Right renal cortex interstitium (tissue), 3 donors: ENCODE results near the gene ESYT2. TPM values are rescaled to one million over a fixed set of nuclear protein-coding genes. Genes with fewer than 3 reads are reported as not detected.

Experiments
- DNase-seq, 3 donors: peaks; one replicate each; pipeline ENCODE4 v3.0.0-alpha.2; 2013; ENCODE audit warnings: low read depth in 3 of 3, low spot score in 2 of 3
- polyA plus RNA-seq, 3 donors: library from polyadenylated mRNA; unstranded; fragments of 120-200 nt; gene quantifications; one replicate each; pipeline ENCODE4 v1.2.1, GENCODE V29; 2013; ENCODE audit not compliant: insufficient read length in 3 of 3

Gene ESYT2
- polyA plus RNA-seq, 3 donors, result 47.1 to 48.0 (median 47.7) TPM

DNA sequence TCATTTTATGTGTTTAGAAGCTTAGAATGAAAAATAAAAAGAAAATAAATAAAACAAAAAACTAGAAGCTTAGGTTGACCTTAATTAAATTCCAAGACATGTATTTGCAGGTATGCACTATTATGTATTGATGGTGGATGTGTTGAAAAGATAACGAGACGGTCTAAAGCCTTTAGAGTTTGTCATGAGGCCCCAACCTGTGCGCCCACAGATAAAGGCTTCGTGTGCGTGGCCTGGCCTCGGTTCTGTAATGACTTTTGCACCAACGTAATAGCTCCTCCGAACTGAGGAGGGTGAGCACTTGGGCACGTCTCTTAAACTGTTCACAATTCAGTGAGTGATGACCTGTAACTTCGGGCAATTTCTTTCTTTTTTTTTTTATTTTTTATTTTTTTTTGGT lies 81.0 kb downstream of the ESYT2 start:
- DNase-seq, result no peak

DNA sequence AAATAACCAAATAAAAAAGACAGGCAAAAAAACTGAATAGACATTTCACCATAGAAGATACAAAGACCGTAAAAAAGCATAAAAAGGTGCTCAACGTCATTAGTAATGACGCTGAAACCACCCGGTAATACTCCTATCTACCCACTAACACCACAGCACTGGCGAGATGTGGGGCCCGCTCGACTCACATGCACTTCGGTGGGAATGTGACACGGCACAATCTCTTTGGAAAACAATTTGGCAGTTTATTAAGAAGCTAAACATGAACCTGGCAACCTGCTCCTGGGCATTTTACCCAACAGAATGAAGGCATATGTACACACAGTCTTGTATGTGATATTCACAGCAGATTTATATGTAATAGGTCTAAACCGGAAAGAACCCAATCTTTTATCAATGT lies 81.9 kb downstream of the ESYT2 start:
- DNase-seq, result no peak

DNA sequence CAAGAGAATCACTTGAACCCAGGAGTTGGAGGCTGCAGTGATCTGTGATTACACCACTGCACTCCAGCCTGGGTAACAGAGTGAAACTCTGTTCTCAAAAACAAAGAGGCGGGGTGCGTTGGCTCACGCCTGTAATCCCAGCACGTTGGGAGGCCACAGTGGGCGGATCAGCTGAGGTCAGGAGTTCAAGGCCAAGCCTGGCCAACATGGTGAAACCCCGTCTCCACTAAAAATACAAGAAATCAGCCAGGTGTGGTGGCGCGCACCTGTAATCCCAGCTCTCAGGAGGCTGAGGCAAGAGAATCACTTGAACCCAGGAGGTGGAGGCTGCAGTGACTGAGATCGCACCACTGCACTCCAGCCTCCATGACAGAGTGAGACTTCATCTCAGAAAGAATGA lies 82.4 kb downstream of the ESYT2 start:
- DNase-seq, result no peak

- DNase-seq, result no peak
Measured at GRCh38 chr7:158745057-158745715, 84.1 kb downstream of the ESYT2 start.

DNA sequence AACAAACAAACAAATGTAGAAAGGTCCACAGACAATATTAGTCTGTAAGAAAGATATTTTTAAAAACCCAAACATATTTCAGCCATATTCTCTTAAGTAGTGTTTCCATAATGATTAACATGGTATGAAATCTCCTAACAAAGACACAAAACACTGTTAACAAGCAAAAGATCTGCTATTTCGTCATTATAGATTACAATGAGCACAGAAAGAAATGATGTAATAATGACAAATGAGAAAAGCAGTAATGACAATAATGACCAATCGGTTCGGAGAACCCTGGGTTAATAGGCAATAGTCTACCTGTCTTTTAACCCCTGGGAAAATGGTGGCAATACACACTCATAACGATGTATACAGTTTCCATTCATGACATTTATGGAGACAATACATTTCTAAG lies 85.2 kb downstream of the ESYT2 start:
- DNase-seq, result no peak

- no peak for DNase-seq
Measured at GRCh38 chr7:158743219-158743618, 86.1 kb downstream of the ESYT2 start.

- no peak for DNase-seq
Measured at GRCh38 chr7:158742065-158742821, 87.1 kb downstream of the ESYT2 start.

GRCh38 chr7:158741294-158741666 lies 88.0 kb downstream of the ESYT2 start:
- DNase-seq, result no peak

GRCh38 chr7:158740657-158741293 lies 88.5 kb downstream of the ESYT2 start:
- no peak for DNase-seq

- no peak for DNase-seq
Measured at GRCh38 chr7:158740013-158740656, 89.2 kb downstream of the ESYT2 start.

DNA sequence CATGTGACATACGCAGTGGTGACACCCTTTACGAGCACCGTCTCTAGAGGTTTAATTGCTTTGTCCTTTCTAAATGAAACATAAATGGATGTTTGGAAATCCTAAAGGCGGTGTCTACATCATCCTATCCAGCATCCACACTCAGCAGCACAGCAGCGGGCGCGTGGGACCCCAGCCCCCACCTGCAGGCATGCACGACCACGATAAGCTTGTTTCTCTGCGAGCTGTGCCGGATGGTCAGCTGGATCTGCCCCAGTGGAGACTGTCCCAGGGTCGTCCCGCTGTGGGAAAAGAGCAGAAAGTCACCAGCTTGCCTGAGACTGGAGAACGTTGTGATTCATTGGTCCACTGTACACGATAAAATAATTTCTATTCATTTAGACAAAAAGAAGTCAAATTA lies 90.5 kb downstream of the ESYT2 start:
- no peak for DNase-seq

DNA sequence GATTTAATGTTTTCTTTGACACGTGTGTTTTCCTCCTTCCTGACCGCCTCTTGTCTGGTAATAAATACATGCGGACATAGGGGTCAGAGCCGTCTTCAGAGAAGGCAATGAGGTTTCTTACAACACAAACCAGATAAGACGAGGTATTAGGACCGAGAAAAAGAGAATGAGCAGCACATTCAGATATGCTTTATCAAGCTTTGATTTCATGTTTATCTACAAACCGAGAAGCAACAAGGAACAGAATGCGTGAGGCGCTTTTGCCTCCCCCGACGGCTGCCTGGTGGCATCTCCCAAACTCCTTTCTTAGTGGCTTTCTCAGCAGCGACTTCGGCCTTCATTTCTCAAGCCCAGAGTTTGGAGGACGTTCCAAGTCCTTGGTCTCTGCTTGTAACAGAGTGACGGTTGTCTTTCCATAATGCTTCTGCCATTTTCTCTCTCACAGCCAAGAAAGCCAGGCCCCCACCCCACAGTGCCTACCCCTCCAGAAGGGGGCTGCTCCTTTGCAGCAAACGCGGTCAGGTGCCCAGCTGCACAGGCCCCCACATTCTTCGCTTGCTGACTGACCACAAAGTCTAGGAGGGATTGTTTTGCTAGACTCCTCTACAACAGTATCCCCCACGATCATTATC lies 92.1 kb downstream of the ESYT2 start:
- no peak for DNase-seq

DNA sequence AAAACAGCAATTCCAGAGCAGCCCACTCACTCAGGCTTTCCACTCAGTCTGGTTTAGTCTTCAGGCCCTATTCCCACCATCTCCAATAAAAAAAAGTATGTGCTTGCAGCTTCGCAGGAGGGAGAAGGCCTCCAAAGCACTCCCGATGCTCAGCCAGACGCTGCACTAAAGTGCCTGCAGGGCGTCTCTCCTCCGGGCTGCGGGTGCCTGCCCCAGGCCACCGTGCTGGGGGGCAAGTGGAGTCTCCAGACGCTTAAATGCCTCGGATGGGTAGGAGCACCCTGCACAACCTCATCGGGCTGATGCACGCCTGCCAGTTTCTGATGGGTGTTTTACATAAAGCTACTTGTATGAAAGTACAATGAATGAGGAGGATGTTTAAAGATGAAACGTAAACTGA lies 93.4 kb downstream of the ESYT2 start:
- DNase-seq, result no peak

GRCh38 chr7:158734861-158735260 lies 94.4 kb downstream of the ESYT2 start:
- no peak for DNase-seq

DNA sequence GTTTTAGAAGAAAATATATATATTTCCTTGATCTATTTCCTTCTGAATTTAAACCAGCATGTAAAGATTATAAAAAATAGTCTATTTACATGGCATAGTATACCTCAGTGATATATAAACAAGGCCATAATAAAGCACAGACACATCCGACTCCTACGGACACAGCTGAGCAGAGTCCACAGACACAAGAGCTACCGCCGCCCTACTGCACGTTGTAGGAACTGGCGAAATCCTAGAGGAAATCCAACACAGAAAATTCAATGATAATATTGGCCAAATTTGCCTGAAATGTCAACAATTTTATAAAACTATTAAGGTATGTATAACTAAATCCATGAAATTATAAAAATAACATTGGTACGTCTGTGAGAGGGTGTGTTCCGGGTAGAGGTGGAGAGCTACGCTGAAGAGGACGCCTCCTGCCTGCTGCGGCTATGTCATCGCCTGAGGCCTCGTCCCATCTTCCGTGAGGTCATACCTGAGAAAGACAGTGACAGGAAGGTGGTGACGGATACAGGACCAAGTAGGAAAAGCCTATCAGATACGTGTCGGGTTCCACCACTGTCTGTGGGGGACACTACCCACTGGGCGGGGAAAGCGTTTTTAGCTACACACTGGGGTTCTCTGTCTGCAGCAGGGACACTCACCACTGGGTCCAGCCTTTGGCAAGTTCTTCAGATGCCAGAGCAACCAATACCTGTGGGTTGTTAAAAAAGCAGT lies 95.4 kb downstream of the ESYT2 start:
- DNase-seq, result no peak

DNA sequence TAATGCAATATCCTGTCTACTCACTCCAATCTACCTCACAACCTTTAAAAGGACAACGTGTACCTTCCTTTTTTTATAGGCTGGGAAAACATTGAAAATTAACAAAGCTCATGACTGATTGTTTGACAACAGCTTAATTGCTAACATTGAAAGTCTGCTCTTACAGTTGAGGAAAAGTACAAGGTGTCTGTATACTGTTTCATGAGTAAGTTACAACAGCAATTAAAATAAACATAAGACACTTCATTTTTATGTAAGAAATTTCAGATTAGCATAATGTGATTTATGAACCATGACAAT lies 96.1 kb downstream of the ESYT2 start:
- no peak for DNase-seq

GRCh38 chr7:158732494-158733219 lies 96.7 kb downstream of the ESYT2 start:
- DNase-seq, result no peak

DNA sequence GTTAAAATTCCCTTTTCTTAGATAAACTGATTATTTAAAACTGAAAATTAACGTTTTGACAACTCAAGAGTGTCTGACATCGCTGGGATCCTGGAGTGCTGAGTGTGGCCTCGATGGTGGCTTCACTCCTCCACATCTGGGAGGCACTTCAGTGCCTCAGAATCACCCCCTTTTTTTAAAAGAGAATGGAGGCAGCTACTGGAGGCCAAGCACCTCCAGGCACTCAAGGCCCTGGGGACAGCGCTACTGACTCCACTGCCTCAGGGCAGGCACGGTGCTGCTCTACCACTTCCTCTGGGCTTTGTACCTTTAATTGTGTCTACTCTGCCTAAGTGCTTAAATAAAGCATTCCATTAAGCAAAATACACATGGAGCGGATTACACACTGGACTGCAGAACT lies 97.5 kb downstream of the ESYT2 start:
- no peak for DNase-seq

DNA sequence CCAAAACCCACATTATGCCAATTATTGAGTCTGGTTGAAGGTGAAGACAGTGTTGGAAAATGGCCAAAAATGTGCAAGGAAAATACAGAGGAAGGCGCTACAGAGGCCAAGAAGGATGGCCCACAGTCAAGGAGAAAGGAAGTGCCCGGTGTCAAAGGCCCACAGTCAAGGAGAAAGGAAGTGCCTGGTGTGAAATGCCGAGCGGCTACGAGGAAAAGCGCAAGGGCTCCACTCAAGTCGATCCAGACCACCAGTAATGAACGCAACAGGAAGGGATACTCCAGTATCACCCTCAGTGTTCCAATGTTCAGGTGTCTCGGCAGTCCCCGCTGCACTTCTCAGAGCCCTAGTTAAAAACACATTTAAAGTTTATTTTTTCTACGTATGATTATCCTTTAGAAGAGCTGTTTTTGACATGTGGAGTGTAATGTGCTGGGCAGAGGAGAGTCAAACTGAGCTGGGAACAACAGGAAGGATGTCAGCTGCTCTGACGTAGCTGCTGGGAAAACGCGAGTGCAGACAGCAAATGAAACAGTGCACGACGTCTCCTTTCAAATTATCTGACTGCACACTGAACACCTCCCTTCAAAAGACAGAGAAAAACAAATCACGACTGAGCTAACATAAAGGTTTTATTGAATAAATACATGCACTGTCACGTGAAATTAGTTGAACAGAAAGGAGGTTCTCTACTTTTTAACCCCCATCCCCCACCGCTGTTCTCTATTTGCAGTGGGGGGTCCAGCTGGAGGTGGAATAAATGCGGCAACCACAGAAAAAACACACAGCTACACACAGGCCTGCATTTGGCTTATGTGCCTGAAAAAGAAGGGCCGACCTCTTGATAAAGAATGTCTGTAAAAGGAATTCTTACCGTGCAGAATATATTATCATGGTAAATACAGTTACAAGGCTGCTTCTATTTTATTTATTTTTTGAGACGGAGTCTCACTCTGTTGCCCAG lies 98.6 kb downstream of the ESYT2 start:
- no peak for DNase-seq
